ENCODE measurements around the gene MAFG. TPM values are rescaled to one million over a fixed set of nuclear protein-coding genes. Genes with fewer than 3 reads are reported as not detected.
"Not testable (repeated sequence)": the region's sequence is repeated elsewhere in the genome, so short reads cannot be mapped to it uniquely, and the experiment has no call there.

The MAFG gene
- total and polyA plus RNA-seq, 2 of the 13 experiments (the other 11 are each of a cell fraction or from before 2014, with no cell fraction given), result 14.5 to 20.0 TPM

DNA sequence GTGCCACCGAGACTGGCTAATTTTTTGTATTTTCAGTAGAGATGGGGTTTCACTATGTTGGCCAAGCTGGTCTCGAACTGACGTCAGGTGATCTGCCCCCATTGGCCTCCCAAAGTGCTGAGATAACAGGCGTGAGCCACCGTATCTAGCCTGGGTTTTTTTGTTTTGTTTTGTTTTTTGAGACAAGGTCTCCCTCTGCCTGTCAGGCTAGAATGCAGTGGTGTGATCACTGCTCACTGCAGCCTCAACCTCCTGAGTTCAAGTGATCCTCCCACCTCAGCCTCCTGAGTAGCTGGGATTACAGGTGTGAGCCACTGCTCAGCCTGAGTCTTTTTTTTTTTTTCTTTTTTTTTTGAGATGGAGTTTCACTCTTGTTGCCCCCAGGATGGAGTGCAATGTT lies 25.9 kb upstream of the MAFG start:
- H3K9ac ChIP-seq (ENCODE audit: insufficient read depth, low read depth, low read length); DNase-seq (ENCODE audit: low spot score); ATAC-seq; H2AFZ ChIP-seq (ENCODE audit: low read length); H3K4me3 ChIP-seq (replicated peaks in 1 of 3; ENCODE audit: insufficient read depth in 1 of 3, low read depth in 2 of 3, low read length in 3 of 3); BruUV-seq (replicated peaks); H3K9me3 ChIP-seq (ENCODE audit: low read length); CTCF ChIA-PET (ENCODE audit: low intra/inter-chr PET ratio, low total read pairs); FAIRE-seq; H3K4me2 ChIP-seq (ENCODE audit: low read depth, low read length); H3K27ac ChIP-seq (ENCODE audit: extremely low read length, insufficient read depth, low read length); H3K27me3 ChIP-seq (ENCODE audit: control insufficient read depth in 1 of 2, insufficient read depth in 2 of 2, low read length in 2 of 2); in situ Hi-C loops (cut with HindIII; ENCODE audit: extremely low pct_ligation_motif_present, low pct_unique_long_range_greater_than_20kb): not testable (repeated sequence)
- POLR2A ChIA-PET, result interaction anchor here (0.9 to 9.7 kb wide), 14 partner anchors 9 to 93 kb away, joined by 3 to 136 read pairs (median 17); partner anchors contain the start of genes CENPX, DCXR, LRRC45 and MAFG
- Histone ChIP-seq H3K36me3 (replicated peaks in 1 of 2; ENCODE audit: control insufficient read depth in 1 of 2, insufficient read depth in 2 of 2, low read length in 2 of 2) (peaks cover 27 to 46% of the 10 kb centered on the region in 2 experiments), H3K79me2 (ENCODE audit: insufficient read depth, low read length) (peaks cover 19% of the 10 kb centered on the region), H3K4me1 (ENCODE audit: insufficient read depth, low read length) (peaks cover 63% of the 10 kb centered on the region), H4K20me1 (ENCODE audit: insufficient read depth, low read length) (peaks cover 19% of the 10 kb centered on the region)
- 74% methylated on average over 5 of the region's 5 CpGs for WGBS (ENCODE audit: low lambda C conversion rate)
- TF ChIP-seq POLR2A (IDR thresholded peaks at IDR 0.05; ENCODE audit: insufficient read depth in 1 of 2, low read depth in 2 of 2, low read length in 2 of 2), result 0 out of 4 replicates have a peak, but pooled peaks of 1 of the 2 experiments have one; percentile 11
- peak; percentile 54; the same call in 1 of the 2 replicates for TF ChIP-seq ZMYM3 (CRISPR knock-in tag; IDR thresholded peaks at IDR 0.05)
- TF ChIP-seq ZNF460 (CRISPR knock-in tag; IDR thresholded peaks at IDR 0.05; ENCODE audit: borderline replicate concordance), result 0 out of 2 replicates have a peak, but pooled peaks have one; percentile 27
- TF ChIP-seq, protein P1, sequence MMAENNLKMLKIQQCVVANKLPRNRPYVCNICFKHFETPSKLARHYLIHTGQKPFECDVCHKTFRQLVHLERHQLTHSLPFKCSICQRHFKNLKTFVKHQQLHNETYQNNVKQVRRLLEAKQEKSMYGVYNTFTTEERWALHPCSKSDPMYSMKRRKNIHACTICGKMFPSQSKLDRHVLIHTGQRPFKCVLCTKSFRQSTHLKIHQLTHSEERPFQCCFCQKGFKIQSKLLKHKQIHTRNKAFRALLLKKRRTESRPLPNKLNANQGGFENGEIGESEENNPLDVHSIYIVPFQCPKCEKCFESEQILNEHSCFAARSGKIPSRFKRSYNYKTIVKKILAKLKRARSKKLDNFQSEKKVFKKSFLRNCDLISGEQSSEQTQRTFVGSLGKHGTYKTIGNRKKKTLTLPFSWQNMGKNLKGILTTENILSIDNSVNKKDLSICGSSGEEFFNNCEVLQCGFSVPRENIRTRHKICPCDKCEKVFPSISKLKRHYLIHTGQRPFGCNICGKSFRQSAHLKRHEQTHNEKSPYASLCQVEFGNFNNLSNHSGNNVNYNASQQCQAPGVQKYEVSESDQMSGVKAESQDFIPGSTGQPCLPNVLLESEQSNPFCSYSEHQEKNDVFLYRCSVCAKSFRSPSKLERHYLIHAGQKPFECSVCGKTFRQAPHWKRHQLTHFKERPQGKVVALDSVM (CRISPR knock-in tag; IDR thresholded peaks at IDR 0.05), result peak; percentile 97
- TF ChIP-seq ZNF746 (CRISPR knock-in tag; IDR thresholded peaks at IDR 0.05), result 0 out of 2 replicates have a peak, but pooled peaks have one; percentile 6
- TF ChIP-seq, protein P2, sequence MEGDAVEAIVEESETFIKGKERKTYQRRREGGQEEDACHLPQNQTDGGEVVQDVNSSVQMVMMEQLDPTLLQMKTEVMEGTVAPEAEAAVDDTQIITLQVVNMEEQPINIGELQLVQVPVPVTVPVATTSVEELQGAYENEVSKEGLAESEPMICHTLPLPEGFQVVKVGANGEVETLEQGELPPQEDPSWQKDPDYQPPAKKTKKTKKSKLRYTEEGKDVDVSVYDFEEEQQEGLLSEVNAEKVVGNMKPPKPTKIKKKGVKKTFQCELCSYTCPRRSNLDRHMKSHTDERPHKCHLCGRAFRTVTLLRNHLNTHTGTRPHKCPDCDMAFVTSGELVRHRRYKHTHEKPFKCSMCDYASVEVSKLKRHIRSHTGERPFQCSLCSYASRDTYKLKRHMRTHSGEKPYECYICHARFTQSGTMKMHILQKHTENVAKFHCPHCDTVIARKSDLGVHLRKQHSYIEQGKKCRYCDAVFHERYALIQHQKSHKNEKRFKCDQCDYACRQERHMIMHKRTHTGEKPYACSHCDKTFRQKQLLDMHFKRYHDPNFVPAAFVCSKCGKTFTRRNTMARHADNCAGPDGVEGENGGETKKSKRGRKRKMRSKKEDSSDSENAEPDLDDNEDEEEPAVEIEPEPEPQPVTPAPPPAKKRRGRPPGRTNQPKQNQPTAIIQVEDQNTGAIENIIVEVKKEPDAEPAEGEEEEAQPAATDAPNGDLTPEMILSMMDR (CRISPR knock-in tag; IDR thresholded peaks at IDR 0.05), result peak; percentile 42
- 0 out of 2 replicates have a peak, but pooled peaks have one; percentile 7 for TF ChIP-seq ZFX (CRISPR knock-in tag; IDR thresholded peaks at IDR 0.05; ENCODE audit: low read depth)
- peak; percentile 41; the same call in 1 of the 2 replicates for TF ChIP-seq STAG1 (CRISPR knock-in tag; IDR thresholded peaks at IDR 0.05)
- intact Hi-C loops (cut with micrococcal nuclease; ENCODE audit: unreplicated experiment), result loop anchor here (1.0 kb wide), 1 partner anchor 9 kb away; no protein-coding TSS in a partner anchor

All from HepG2 (cell line).